GM21529 (cell line): ENCODE results near the gene MKNK2.

Experiments
- ATAC-seq: cut with Tn5 transposase; IDR thresholded peaks from one replicate; pipeline ENCODE4 v1.9.1; 2021; ENCODE audit not compliant: unreplicated experiment

MKNK2 gene

GRCh38 chr19:2033115-2033824, 17.8 kb downstream of the MKNK2 start:
- no peak for ATAC-seq

DNA sequence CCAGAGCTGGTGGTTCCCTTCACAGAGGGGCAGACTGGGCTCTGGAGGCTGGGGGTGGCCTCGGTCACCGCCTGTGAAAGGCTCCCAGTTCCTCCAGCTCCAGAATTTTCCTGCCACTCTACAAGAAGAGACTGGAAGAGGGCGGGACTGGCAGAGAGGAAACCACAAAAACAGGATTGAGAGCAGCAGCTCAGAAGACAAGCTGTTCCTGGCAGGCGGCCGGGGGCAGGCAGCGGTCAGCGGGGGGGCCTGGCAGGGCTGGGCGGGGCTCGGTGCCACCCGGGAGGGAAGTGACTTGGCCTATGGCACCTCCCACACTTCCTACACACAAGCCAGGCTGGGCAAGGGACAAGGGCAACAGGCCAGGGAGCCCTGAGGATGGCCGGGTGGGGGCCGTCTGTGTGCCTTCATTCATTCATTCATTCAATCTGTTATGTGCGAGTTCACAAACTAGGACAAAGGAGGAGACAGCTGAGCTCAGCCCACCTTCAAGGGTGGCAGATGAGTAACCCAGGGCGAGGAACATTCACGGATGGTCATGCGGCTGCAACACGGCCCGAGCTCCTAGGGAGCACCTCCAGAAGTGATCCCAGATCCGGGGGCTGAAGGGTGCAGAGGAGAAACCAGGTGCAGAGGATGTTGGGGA, 18.6 kb downstream of the MKNK2 start:
- ATAC-seq: no peak

- ATAC-seq: no peak
Measured at GRCh38 chr19:2027361-2027760, 23.7 kb downstream of the MKNK2 start.

GRCh38 chr19:2026770-2027169, 24.3 kb downstream of the MKNK2 start:
- ATAC-seq: no peak

GRCh38 chr19:2022289-2022688, 28.8 kb downstream of the MKNK2 start:
- ATAC-seq: no peak

DNA sequence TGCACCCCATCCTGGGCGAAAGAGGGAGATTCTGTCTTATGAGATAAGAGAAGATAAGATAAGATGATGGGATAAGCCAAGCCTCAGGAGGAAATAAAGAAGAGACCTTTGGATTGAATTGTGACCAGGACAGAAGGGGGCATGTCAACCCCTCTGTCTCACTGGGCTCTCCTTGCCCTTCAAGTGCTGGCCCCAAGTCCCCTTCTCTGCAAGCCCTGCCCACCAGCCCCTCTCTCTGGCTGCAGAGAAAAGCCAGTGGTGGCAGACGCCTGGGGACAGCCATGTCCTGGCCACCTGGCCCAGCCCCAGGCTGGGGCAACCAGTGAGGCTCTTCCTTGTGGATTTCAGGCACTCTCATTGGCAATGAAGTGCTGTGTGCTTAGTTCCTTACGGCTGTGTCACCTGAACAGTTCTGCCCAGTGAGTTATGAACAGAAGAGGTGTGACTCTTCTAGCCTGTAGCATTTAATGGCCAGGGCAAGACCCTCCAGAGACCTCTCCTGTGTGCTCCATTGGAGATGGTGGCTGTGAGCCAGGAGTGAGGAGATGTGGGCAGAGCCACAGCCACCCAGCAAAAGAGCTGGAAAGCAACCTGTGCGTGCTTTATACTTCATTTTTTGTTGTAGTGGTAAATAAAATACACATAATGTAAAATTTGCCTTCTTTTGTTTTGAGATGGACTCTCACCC, 29.4 kb downstream of the MKNK2 start:
- ATAC-seq: no peak

DNA sequence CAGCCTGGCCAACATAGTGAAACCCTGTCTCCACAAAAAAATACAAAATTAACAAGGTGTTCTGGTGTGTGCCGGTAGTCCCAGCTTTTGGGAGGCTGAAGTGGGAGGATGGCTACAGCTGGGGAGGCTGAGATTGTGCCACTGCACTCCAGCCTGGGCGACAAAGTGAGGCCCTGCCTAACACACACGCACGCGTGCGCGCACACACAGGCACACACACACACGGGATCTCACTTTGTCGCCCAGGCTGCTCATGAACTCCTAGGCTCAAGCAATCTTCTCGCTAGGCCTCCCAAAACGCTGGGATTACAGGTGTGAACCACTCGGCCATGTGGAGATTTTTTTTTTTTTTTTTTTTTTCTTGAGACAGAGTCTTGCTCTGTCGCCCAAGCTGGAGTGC, 32.3 kb downstream of the MKNK2 start:
- no peak for ATAC-seq

- no peak for ATAC-seq
Measured at GRCh38 chr19:2016041-2016807, 34.8 kb downstream of the MKNK2 start.

DNA sequence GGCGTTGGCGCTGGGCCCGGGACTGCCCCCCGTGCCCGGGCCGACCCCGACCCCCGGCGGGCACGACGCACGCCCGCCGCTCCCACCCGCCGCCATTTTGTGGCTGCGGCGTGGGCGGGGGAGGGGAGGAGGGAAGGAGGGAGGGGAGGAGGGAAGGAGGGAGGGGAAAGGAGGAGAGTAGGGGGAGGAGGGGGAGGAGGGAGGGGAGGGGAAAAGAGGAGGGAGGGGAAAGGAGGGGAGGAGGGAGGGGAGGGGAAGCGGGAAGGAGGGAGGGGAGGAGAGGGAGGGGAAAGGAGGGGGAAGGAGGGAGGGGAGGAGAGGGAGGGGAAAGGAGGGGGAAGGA, 35.5 kb downstream of the MKNK2 start, which contains the start of gene BTBD2:
BTBD2 (minus strand) TSS at position 107 of the 343 bp plus-strand sequence; CDS start at position 96, 11 bp downstream.
- no peak for ATAC-seq

DNA sequence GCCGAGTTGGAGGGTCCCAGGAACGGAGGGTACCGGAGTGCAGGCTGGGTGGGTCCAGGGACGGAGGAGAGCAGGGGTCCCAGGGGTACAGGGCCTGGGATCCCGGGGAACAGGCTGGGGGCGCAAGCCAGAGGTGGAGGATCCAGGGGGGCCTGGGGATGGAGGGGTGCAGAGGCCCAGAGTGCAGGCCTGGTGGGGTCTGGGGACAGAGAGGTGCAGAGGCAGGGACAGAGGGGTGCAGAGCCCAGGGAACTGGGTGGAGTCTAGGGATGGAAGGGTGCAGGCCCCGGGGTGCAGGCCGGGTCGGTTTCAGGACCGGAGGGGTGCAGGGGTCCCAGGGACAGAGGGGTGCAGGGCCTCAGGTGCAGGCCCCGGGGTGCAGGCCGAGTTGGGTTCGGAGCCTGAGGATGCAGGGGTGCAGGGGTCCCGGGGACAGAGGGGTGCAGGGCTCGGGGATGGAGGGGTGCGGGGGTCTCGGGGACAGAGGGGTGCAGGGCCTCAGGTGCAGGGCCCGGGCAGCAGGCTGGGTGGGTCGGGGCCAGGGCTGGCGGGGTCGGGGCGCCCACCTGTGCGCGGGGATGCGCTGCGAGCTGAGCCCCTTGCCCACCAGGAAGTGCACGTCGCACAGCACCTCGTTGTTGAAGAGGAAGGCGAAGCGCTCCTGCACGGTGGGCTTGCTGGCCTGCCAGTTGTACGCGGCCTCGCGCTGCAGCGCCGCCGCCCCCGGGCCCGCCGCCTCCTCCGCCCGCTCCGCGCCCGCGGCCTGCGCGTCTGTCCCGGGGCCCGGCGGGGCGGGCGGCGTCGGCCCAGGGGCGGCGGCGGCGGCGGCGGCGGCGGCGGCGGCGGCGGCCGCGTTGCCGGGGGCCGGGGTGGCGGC, 36.1 kb downstream of the MKNK2 start:
- ATAC-seq: no peak

DNA sequence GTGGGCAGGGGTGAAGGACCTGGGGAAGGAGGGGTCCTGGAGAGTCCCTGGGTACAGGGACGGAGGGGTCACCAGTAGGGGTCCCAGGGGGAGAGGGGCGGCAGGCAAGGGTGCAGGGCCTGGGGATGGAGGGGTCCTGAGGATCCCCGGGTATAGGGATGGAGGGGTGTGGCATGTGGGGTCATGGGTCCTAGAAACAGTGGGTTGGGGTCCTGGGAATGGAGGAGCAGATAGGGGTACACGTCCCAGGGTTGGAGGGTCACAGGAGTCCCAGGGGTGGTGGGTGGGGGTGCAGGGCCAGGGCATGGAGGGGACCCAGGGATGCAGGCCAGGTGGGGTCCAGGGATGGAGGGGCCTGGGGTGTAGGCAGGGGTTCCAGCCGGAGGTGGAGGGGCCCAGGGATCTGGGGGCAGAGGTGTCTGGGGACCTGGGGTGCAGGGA, 36.9 kb downstream of the MKNK2 start:
- ATAC-seq: no peak

DNA sequence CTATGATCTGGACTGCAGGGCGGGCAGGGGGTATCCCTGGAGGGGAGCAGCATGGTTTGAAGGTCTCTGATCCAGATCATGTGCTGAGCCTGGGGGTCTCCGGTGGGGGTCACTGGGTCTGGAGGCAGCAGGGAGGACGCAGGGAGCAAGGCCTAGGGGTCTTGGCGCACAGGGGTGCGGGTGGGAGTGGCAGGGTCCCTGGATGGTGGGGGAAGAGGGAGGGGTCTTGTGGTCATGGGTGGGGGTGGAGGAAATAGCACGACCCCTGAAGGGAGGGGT, 37.4 kb downstream of the MKNK2 start:
- no peak for ATAC-seq

GRCh38 chr19:2012941-2013682, 37.9 kb downstream of the MKNK2 start:
- no peak for ATAC-seq

GRCh38 chr19:2011169-2011568, 39.9 kb downstream of the MKNK2 start:
- no peak for ATAC-seq

DNA sequence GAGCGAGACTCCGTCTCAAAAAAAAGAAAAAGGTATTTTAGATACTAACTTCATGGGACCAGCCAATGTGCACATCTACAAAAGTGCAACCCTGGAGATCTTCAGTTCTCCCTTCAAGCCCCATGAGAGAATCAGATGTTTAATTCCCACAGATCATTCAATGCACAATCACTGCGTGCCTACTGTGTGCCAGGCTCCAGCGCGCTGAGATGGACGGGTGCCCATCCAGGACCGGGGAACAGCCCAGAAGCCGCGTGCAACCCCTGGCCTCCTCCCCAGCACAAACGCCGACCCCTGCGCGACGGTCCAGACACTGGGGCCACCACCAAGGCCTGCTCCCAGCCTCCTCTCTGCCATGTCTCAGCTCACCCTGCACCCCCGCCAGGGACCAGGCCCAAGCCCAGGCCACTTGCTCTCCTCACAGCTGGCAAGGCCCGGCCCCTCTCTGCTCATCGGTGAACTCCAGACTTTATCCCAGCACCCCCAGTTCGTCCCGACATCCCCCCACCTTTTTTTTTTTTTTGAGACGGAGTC, 40.8 kb downstream of the MKNK2 start:
- no peak for ATAC-seq

DNA sequence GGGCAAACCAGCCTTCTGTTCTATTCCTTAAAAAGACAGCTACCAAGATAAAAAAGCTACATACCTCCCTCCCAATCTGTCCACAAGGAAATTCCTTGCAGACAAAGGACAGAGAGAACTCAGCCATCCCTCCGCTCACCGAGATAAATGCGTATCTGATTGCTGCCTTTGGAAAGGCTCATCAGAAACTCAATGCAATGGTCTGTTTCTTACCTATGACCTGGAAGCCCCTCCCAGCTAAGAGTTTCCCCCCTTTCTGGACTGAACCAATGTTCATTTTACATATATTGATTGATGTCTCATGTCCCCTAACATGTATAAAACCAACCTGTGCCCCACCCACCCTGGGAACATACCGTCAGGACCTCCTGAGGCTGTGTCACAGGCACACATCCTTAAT, 47.2 kb downstream of the MKNK2 start:
- no peak for ATAC-seq

DNA sequence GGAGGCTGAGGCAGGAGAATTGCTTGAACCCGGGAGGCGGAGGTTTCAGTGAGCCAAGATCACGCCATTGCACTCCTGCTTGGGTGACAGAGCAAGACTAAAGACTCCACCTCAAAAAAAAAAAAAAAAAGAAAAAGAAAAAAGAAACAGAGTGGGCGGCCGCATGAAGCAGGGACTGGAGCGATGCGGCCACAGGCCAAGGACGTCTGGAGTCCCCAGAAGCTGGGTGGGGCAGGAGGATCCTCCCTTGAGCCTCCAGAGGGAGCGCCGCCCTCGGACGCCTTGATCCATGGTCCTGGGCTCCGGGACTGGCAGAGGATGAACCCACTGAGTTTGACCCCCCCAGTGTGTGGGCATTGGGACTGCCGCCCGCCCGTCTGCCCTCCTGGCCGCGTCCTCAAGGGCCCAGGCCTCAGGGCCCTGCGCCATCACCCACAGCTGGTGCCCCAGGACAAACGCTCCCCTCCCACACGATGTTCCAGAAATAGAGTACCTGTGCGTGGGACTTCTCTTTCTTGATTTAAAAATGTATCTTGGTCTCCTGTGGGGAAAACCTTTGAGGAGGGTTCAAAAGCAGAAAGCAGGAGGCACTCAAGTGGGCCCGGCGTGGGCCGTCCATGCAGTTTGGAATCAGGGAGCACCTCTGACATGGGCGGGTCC, 51.1 kb downstream of the MKNK2 start:
- no peak for ATAC-seq

GRCh38 chr19:1998712-1999708, 52.0 kb downstream of the MKNK2 start:
- ATAC-seq: no peak
